GM12873 (cell line): ENCODE results near the gene GABRB2.

Experiments used
- TF ChIP-seq, protein P1 (sequence below): IDR thresholded peaks from 2 replicates; pipeline ENCODE4 v1.5.1; 2012; ENCODE audit warnings: low read depth, mild to moderate bottlenecking, moderate library complexity, low read length, control low read depth; ENCODE audit not compliant: insufficient read depth; ENCODE audit errors: missing control alignments

The GABRB2 gene

GRCh38 chr5:161548487-161549094 is 2.1 kb upstream of the GABRB2 start:
- TF ChIP-seq, protein P1, sequence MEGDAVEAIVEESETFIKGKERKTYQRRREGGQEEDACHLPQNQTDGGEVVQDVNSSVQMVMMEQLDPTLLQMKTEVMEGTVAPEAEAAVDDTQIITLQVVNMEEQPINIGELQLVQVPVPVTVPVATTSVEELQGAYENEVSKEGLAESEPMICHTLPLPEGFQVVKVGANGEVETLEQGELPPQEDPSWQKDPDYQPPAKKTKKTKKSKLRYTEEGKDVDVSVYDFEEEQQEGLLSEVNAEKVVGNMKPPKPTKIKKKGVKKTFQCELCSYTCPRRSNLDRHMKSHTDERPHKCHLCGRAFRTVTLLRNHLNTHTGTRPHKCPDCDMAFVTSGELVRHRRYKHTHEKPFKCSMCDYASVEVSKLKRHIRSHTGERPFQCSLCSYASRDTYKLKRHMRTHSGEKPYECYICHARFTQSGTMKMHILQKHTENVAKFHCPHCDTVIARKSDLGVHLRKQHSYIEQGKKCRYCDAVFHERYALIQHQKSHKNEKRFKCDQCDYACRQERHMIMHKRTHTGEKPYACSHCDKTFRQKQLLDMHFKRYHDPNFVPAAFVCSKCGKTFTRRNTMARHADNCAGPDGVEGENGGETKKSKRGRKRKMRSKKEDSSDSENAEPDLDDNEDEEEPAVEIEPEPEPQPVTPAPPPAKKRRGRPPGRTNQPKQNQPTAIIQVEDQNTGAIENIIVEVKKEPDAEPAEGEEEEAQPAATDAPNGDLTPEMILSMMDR = no peak

DNA sequence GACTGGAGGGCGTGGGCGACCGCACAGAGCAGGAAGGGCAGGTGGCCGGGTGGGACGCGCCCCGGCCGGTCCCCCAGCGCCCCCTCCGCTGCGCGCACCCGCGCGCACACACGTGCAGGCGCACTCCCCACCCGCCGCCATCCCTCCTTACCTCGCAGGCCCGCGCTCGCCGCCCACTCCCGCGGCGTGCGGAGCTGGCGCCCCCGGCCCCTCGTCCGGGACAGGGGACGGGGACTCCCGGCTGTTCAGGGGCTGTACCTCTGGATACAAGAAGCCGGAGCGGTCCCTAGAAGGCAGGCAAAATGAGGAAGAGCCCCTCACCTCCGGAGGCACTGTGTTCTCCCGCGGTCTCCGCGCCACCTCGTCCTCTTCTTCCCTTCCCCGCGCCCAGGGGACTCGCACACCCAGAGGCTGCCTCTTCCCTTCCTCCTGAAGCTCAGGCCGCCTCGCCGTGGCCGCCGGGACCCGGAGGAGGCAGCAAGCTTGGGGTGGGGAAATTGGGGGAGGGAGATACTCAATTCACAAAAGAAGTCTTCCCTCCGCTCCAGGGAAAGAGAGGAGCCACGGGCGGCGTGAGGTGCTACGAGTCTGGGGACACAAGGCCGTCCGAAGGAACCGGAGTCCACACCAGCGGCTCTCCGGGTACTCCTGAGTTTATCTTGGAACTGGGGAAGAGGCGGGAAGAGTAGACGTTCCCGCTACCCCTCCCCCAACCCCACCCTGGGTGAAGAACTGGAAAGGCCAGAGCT is 1.4 kb upstream of the GABRB2 start:
- TF ChIP-seq, protein P1 = no peak

- TF ChIP-seq, protein P1 = no peak
Observed at GRCh38 chr5:161547406-161547737, 847 bp upstream of the GABRB2 start.

DNA sequence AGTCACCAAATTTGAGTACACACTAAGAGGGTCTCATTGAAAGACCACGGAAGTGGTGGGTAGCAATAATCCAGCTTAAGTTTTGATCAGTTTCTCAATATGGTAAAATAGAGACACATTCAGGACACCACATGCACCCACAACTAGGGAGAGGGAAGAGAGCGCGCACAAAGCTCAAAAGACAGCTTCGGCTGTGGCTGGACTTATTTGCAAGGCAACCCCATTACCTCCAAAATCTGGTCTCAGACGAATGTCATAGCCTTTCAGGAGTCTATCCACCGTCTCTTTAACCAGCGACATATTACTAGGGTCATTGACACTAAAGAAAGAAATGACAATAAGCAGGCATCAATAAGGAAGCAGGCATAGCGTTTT is 443 bp downstream of the GABRB2 start:
- TF ChIP-seq, protein P1 = no peak

GRCh38 chr5:161545344-161546094 is 1.0 kb downstream of the GABRB2 start:
- TF ChIP-seq, protein P1 = no peak

- TF ChIP-seq, protein P1 = peak; percentile 92
Observed at GRCh38 chr5:161544350-161544765, 2.2 kb downstream of the GABRB2 start.

DNA sequence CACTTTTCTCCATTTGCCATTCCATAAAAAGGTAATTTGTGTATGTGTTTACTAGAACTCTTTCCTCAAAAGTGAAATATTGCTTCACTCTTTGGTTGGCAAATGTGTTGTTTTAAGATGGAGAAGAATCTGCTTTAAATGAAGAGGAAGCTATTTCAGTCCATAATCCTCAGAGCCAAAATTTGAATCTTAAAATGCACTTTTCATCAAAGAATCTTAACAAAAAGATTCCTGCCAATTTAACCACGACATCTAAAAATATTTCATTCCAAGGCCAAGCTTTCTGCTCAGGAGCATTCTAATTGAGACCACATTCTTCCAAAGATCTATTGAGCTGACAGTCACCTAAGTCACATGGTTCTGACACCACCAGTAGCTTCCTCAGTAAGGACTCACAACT is 7.5 kb downstream of the GABRB2 start:
- TF ChIP-seq, protein P1 = no peak
